Dendritic cell treated with granulocyte-macrophage colony-stimulating factor and Interleukin-4, amounts not matched to agents 40 ng/mL and 50 ng/mL, for 4 days (primary cell): Measurements from ENCODE around the gene GTPBP10.
A peak's percentile ranks its signal among the peaks of the same experiment; 100 is the strongest.

ENCODE experiments used
- H3K27ac Mint-ChIP-seq: one replicate; pipeline ENCODE4 v1.8.0; 2022; ENCODE audit warnings: mild to moderate bottlenecking, mixed read lengths
- H3K27me3 Mint-ChIP-seq: one replicate; pipeline ENCODE4 v1.8.0; 2022; ENCODE audit warnings: mild to moderate bottlenecking, mixed read lengths
- H3K36me3 Mint-ChIP-seq: one replicate; pipeline ENCODE4 v1.8.0; 2022; ENCODE audit warnings: low read depth, mixed read lengths
- H3K4me1 Mint-ChIP-seq: one replicate; pipeline ENCODE4 v1.8.0; 2022; ENCODE audit warnings: low read depth, mixed read lengths
- H3K4me3 Mint-ChIP-seq: one replicate; pipeline ENCODE4 v1.8.0; 2022; ENCODE audit warnings: mild to moderate bottlenecking, moderate library complexity, mixed read lengths
- H3K9me3 Mint-ChIP-seq: one replicate; pipeline ENCODE4 v1.8.0; 2022; ENCODE audit warnings: mixed read lengths
- intact Hi-C: fragments of 100-400 bp; cut with micrococcal nuclease; formaldehyde crosslinking; loops from one replicate; pipeline ENCODE4 v1.15.0; 2022

GTPBP10 gene

GRCh38 chr7:90346336-90347125 is at the start of gene GTPBP10:
GTPBP10 (plus strand) TSS chr7:90346716; CDS start chr7:90346742, 26 bp downstream.
- H3K27ac Mint-ChIP-seq: peak within 1 kb of the TSS; percentile 98
- intact Hi-C loops: loop anchor here (2.0 to 5.0 kb wide), 2 partner anchors 56 to 251 kb away; partner anchors contain the start of genes CDK14 and CLDN12
- H3K4me1 Mint-ChIP-seq: peaks cover 15% of the 10 kb centered on the region
- H3K27me3 Mint-ChIP-seq: no peaks in the 10 kb centered on the region
- H3K9me3 Mint-ChIP-seq: peaks cover 16% of the 10 kb centered on the region
- H3K4me3 Mint-ChIP-seq: peak within 1 kb of the TSS; percentile 88
- H3K36me3 Mint-ChIP-seq: peaks cover 23% of the 10 kb centered on the region

DNA sequence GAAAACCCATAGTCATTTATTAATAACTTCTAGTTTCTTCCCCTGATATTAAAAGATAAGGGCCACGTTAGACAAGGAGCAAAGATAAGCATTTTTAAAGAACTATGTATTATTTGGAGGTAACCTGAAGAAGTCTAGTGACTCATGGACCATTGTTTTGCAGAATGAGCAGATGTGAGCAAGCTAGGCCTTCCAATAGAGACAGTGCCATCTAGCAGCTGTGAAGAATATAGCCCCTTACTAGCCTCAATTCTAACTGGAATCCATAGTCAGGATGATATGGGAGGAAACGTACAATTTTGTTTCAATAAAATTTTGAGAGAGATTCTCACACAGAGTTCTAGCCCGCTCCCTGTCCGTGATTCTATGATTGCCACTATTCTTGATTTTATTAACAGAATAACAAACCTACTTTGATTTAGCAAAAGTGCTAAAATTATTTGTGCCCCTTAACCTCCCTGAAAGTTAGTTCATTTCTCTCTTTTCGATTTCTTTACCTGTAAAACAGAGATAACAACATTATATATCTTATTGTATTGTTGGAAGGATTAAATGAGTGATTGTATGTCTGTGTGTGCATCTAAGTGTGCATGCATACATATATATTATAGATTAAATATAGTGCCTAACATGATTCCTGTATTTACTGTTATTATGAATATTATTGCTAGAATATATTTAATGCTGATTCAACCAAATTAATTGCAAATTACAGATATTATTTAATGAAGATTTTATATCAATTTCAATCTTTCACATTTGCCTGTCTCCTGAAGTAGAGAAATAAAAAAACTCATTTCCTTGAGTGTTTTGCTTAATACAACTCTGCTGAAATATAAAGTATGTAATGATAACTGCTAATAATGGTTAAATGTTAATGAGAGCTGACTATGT is 48.1 kb upstream of the GTPBP10 start:
- Mint-ChIP-seq H3K27ac (no peak overlapping the region), H3K36me3 (no peaks in the 10 kb centered on the region), H3K4me3 (no peak overlapping the region), H3K4me1 (no peaks in the 10 kb centered on the region), H3K27me3 (no peaks in the 10 kb centered on the region), H3K9me3 (peaks cover 4% of the 10 kb centered on the region)
- intact Hi-C loops: no loop called here

DNA sequence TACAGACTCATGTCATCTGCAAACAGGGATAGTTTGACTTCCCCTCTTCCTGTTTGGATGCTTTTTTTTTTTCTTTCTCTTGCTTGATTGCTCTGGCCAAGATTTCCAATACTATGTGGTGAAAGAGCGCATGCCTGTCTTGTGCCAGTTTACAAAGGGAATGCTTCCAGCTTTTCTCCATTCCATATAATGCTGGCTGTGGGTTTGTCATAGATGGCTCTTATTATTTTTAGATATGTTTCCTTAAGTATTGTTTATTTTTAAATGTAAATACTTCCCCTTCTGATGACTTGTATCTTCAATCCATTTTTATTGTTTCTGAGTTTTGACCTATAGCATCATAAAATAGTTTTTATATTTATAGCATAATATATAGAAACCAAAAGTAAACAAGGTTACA is 43.3 kb upstream of the GTPBP10 start:
- H3K4me3 Mint-ChIP-seq: no peak overlapping the region
- H3K9me3 Mint-ChIP-seq: no peaks in the 10 kb centered on the region
- H3K36me3 Mint-ChIP-seq: no peaks in the 10 kb centered on the region
- no peaks in the 10 kb centered on the region for H3K27me3 Mint-ChIP-seq
- intact Hi-C loops: no loop called here
- H3K4me1 Mint-ChIP-seq: no peaks in the 10 kb centered on the region
- H3K27ac Mint-ChIP-seq: no peak overlapping the region

GRCh38 chr7:90309872-90310271 is 36.6 kb upstream of the GTPBP10 start:
- intact Hi-C loops: no loop called here
- Mint-ChIP-seq H3K27ac (no peak overlapping the region), H3K9me3 (no peaks in the 10 kb centered on the region), H3K36me3 (no peaks in the 10 kb centered on the region), H3K27me3 (no peaks in the 10 kb centered on the region), H3K4me1 (no peaks in the 10 kb centered on the region), H3K4me3 (no peak overlapping the region)

- Mint-ChIP-seq H3K27me3 (no peaks in the 10 kb centered on the region), H3K36me3 (no peaks in the 10 kb centered on the region), H3K9me3 (no peaks in the 10 kb centered on the region), H3K4me3 (no peak overlapping the region), H3K27ac (no peak overlapping the region), H3K4me1 (no peaks in the 10 kb centered on the region)
- intact Hi-C loops: no loop called here
Observed at GRCh38 chr7:90311175-90311574, 35.3 kb upstream of the GTPBP10 start.

GRCh38 chr7:90312745-90313144 is 33.8 kb upstream of the GTPBP10 start:
- peaks cover 2% of the 10 kb centered on the region for H3K27me3 Mint-ChIP-seq
- no peak overlapping the region for H3K27ac Mint-ChIP-seq

GRCh38 chr7:90313907-90314306 is 32.6 kb upstream of the GTPBP10 start:
- Mint-ChIP-seq H3K27me3 (peaks cover 6% of the 10 kb centered on the region), H3K36me3 (no peaks in the 10 kb centered on the region), H3K4me1 (no peaks in the 10 kb centered on the region), H3K27ac (peak overlapping the region; percentile 40), H3K9me3 (no peaks in the 10 kb centered on the region), H3K4me3 (no peak overlapping the region)
- intact Hi-C loops: no loop called here

More at GRCh38 chr7:90312745-90313144, 33.8 kb upstream of the GTPBP10 start:
- H3K9me3 Mint-ChIP-seq: no peaks in the 10 kb centered on the region
- intact Hi-C loops: no loop called here
- H3K4me1 Mint-ChIP-seq: no peaks in the 10 kb centered on the region
- no peaks in the 10 kb centered on the region for H3K36me3 Mint-ChIP-seq
- H3K4me3 Mint-ChIP-seq: no peak overlapping the region

GRCh38 chr7:90320014-90320413 is 26.5 kb upstream of the GTPBP10 start:
- Mint-ChIP-seq H3K36me3 (no peaks in the 10 kb centered on the region), H3K4me3 (no peak overlapping the region), H3K4me1 (peaks cover 13% of the 10 kb centered on the region), H3K27ac (no peak overlapping the region), H3K9me3 (no peaks in the 10 kb centered on the region), H3K27me3 (peaks cover 52% of the 10 kb centered on the region)
- intact Hi-C loops: no loop called here

- Mint-ChIP-seq H3K4me3 (no peak overlapping the region), H3K4me1 (peaks cover 13% of the 10 kb centered on the region), H3K36me3 (no peaks in the 10 kb centered on the region), H3K27ac (no peak overlapping the region), H3K27me3 (peaks cover 52% of the 10 kb centered on the region), H3K9me3 (no peaks in the 10 kb centered on the region)
- intact Hi-C loops: no loop called here
Observed at GRCh38 chr7:90320418-90320800, 26.1 kb upstream of the GTPBP10 start.

DNA sequence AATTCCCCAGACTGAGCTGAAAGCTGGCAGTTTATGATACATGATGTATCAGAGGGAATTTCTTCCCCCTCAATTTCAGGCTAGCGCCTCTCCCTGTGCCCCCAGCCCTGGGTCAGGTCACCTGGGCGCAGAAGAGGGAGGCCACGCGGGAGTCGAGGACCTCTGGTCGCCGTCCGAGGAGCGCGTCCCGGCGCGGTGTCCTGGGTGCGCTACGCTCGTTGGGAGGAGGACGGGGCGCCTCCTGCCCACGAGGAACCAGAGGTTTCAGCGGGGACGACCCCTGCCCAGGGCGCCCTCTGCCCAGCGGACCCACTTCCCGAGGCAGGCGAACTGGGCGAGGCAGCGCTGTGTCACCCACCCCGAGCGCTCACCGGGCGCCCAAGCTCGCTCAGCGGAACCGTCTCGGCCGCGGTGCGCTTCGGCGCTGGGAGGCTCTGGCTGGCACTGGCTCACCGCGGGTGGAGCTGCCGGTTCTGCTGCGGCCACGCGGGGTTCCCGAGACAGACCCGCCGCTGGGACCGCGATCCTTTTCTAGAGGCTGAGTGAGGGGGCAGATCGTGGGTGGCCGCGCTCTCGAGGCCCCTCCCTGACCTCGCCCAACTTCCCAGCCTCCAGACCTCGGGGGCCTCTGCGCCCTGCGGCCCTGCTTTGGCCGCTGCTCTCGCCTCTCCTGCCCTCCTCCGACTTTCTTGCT is 25.6 kb upstream of the GTPBP10 start, which contains the start of gene FAM237B:
Gene FAM237B, minus strand, starts transcription at position 504 of the 694 bp plus-strand sequence. CDS start 1,556 bp downstream, outside the sequence.
- no peak within 1 kb of the TSS for H3K4me3 Mint-ChIP-seq
- peaks cover 52% of the 10 kb centered on the region for H3K27me3 Mint-ChIP-seq
- H3K4me1 Mint-ChIP-seq: peaks cover 13% of the 10 kb centered on the region
- H3K27ac Mint-ChIP-seq: no peak within 1 kb of the TSS
- no peaks in the 10 kb centered on the region for H3K9me3 Mint-ChIP-seq
- intact Hi-C loops: no loop called here
- no peaks in the 10 kb centered on the region for H3K36me3 Mint-ChIP-seq

GRCh38 chr7:90322837-90323236 is 23.7 kb upstream of the GTPBP10 start:
- Mint-ChIP-seq H3K4me3 (no peak overlapping the region), H3K36me3 (no peaks in the 10 kb centered on the region), H3K9me3 (no peaks in the 10 kb centered on the region), H3K4me1 (peaks cover 13% of the 10 kb centered on the region), H3K27me3 (peaks cover 51% of the 10 kb centered on the region), H3K27ac (no peak overlapping the region)
- intact Hi-C loops: no loop called here

- Mint-ChIP-seq H3K27ac (no peak overlapping the region), H3K36me3 (no peaks in the 10 kb centered on the region), H3K4me3 (no peak overlapping the region), H3K27me3 (peaks cover 23% of the 10 kb centered on the region), H3K9me3 (no peaks in the 10 kb centered on the region), H3K4me1 (peaks cover under 1% of the 10 kb centered on the region)
- intact Hi-C loops: no loop called here
Observed at GRCh38 chr7:90326500-90326899, 20.0 kb upstream of the GTPBP10 start.

DNA sequence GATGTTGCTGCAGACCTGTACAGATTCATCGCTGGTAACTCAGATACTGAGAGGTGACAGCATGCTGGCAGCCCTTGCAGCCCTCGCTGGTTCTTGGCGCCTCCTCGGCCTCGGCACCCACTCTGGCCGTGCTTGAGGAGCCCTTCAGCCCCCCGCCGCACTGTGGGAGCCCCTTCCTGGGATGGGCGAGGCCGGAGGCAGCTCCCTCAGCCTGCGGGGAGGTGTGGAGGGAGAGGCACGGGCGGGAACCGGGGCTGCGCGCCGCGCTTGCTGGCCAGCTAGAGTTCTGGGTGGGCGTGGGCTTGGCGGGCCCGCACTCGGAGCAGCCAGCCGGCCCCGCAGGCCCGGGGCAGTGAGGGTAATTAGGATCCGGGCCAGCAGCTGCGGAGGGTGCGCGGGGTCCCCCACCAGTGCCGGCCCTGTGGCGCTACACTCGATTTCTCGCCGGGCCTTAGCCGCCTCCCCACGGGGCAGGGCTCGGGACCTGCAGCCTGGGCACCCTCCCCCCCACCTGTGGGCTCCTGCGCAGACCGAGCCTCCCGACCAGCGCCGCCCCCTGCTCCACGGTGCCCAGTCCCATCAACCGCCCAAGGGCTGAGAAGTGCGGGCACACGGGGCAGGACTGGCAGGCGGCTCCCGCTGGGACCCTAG is 12.2 kb upstream of the GTPBP10 start:
- no peaks in the 10 kb centered on the region for H3K9me3 Mint-ChIP-seq
- H3K27me3 Mint-ChIP-seq: no peaks in the 10 kb centered on the region
- no peak overlapping the region for H3K27ac Mint-ChIP-seq
- no peaks in the 10 kb centered on the region for H3K36me3 Mint-ChIP-seq
- intact Hi-C loops: no loop called here
- no peak overlapping the region for H3K4me3 Mint-ChIP-seq
- H3K4me1 Mint-ChIP-seq: no peaks in the 10 kb centered on the region
